ENCODE results near the gene HMOX2. TPM values are rescaled to one million over a fixed set of nuclear protein-coding genes. Genes with fewer than 3 reads are reported as not detected.

Gene HMOX2
- total RNA-seq, 4 donors from 2014 or later: 21.7 to 30.0 (median 28.4) TPM

DNA sequence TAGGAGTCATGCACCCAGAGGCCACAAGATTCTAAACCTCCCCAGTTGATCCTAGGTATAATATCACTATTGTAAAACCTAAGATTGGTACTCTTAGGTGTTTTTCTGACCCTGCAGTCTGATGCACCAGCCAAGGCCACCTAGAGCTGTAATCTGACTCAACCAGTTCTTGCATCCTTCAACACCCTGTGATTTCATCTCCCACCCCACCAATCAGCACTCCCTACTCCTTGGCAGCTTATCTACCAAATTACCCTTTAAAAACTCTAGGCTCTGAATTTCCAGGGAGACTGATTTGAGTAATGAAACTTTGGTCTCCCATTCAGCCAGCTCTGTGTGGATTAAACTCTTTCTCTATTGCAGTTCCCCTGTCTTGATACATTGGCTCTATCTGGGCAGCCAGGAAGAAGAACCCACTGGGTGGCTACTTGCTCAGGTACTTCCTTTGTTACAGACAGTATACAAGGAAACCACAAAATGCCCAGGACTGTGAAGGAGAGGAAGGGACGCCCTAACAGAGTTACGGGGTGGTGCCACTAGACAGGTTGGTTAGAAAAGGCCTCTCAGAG, 63.6 kb downstream of the HMOX2 start:
- Histone ChIP-seq H3K9me3 (no peaks in the 10 kb centered on the region), H3K4me1 (peaks cover 20 to 27% of the 10 kb centered on the region in 2 donors), H3K27me3 (no peaks in the 10 kb centered on the region), H3K4me3 (no peak overlapping the region), H3K27ac (no peak overlapping the region), H3K36me3 (no peaks in the 10 kb centered on the region)
- TF ChIP-seq POLR2A (IDR thresholded peaks at IDR 0.05): no peak
- TF ChIP-seq, protein P1, sequence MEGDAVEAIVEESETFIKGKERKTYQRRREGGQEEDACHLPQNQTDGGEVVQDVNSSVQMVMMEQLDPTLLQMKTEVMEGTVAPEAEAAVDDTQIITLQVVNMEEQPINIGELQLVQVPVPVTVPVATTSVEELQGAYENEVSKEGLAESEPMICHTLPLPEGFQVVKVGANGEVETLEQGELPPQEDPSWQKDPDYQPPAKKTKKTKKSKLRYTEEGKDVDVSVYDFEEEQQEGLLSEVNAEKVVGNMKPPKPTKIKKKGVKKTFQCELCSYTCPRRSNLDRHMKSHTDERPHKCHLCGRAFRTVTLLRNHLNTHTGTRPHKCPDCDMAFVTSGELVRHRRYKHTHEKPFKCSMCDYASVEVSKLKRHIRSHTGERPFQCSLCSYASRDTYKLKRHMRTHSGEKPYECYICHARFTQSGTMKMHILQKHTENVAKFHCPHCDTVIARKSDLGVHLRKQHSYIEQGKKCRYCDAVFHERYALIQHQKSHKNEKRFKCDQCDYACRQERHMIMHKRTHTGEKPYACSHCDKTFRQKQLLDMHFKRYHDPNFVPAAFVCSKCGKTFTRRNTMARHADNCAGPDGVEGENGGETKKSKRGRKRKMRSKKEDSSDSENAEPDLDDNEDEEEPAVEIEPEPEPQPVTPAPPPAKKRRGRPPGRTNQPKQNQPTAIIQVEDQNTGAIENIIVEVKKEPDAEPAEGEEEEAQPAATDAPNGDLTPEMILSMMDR (IDR thresholded peaks at IDR 0.05 in 4 of 5, conservative IDR thresholded peaks at IDR 0.05 in 1 of 5): no peak
- in situ Hi-C loops (cut with MboI; ENCODE audit: low sequenced_read_pairs in 4 of 4): loop anchor here in 1 of 4 donors (5.0 kb wide), 1 partner anchor 32 kb away; no protein-coding TSS in a partner anchor
- intact Hi-C loops (cut with DNase I; ENCODE audit: low total_unique reads): loop anchor here (2.0 kb wide), 2 partner anchors 85 to 227 kb away; partner anchors contain the start of genes MGRN1 and ZNF500
- no peak for DNase-seq
- ATAC-seq: no peak

DNA sequence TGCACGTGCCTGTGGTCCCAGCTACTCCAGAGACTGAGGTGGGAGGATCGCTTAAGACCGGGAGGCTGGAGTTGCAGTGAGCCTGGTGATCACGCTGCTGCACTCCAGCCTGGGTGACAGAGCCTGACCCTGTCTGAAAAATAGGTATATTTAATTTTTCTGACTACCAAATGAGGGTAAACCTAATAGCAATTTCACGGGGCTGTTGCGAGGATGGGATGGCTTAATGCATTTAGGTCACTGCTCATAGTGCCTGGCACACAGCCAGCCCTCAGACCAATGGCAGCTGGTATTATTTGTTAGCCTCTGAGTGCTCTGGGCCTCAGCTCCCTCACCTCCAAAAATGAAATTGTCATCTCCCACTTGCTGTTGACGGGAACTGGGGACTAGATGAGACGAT, 68.3 kb downstream of the HMOX2 start:
- ATAC-seq: no peak
- H3K4me1 ChIP-seq: no peaks in the 10 kb centered on the region
- H3K27ac ChIP-seq: no peak overlapping the region
- TF ChIP-seq POLR2A (IDR thresholded peaks at IDR 0.05): no peak
- TF ChIP-seq, protein P1 (IDR thresholded peaks at IDR 0.05 in 4 of 5, conservative IDR thresholded peaks at IDR 0.05 in 1 of 5): no peak
- no peaks in the 10 kb centered on the region for H3K9me3 ChIP-seq
- in situ Hi-C loops (cut with MboI; ENCODE audit: low sequenced_read_pairs in 4 of 4) (loop anchor here in 1 of 4 donors (5.0 kb wide), 1 partner anchor 37 kb away; no protein-coding TSS in a partner anchor), intact Hi-C loops (cut with DNase I; ENCODE audit: low total_unique reads) (no loop called here)
- no peak overlapping the region for H3K4me3 ChIP-seq
- no peaks in the 10 kb centered on the region for H3K36me3 ChIP-seq
- DNase-seq: no peak
- no peaks in the 10 kb centered on the region for H3K27me3 ChIP-seq

DNA sequence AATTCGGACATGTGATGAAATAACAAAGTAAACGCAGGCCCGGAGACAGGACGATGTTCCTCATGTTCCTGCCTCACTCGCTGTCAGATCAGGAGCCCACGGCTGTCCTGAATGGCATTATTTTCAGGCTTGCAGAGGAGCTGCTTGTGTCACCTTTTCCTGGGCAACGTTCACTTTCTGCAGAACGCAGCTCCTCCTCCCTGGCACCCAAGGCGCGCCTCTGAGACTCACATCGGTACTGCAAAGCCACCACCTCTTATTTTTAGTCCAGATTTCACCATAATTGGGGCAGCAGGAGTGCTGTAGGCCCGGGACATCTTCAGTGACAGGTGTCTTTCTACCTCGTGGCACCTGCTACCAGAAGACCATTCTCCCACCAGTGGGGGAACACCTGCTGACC, 71.9 kb downstream of the HMOX2 start:
- Histone ChIP-seq H3K4me3 (no peak overlapping the region), H3K27ac (no peak overlapping the region), H3K4me1 (no peaks in the 10 kb centered on the region), H3K27me3 (no peaks in the 10 kb centered on the region), H3K9me3 (no peaks in the 10 kb centered on the region), H3K36me3 (no peaks in the 10 kb centered on the region)
- in situ Hi-C loops (cut with MboI; ENCODE audit: low sequenced_read_pairs in 4 of 4): no loop called here
- intact Hi-C loops (cut with DNase I; ENCODE audit: low total_unique reads): loop anchor here (1.0 kb wide), 1 partner anchor 42 kb away; no protein-coding TSS in a partner anchor
- DNase-seq: no peak
- ATAC-seq: no peak
- TF ChIP-seq POLR2A (IDR thresholded peaks at IDR 0.05): no peak
- TF ChIP-seq, protein P1 (IDR thresholded peaks at IDR 0.05 in 4 of 5, conservative IDR thresholded peaks at IDR 0.05 in 1 of 5): no peak

DNA sequence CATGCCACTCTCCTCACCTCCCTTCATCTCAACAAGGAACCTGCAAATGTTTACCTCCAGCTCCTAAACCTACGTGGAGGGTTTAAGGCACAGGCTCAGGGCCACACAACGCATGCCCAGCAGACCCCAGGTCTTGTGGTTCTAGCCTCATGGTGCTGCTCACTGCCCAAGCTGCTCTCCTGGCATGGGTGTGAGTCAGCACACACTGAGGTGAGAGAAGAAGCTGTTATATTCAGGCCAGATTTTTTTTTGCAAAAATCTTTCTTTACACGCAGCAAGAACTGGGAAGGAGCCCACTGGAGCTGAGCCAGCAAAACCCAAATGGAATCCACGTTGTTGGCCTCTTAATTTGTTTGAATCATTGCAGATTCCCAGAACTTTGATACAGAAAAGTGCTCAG, 74.4 kb downstream of the HMOX2 start:
- Histone ChIP-seq H3K36me3 (no peaks in the 10 kb centered on the region), H3K27me3 (no peaks in the 10 kb centered on the region), H3K27ac (no peak overlapping the region), H3K9me3 (no peaks in the 10 kb centered on the region), H3K4me3 (no peak overlapping the region), H3K4me1 (no peaks in the 10 kb centered on the region)
- in situ Hi-C loops (cut with MboI; ENCODE audit: low sequenced_read_pairs in 4 of 4) (no loop called here), intact Hi-C loops (cut with DNase I; ENCODE audit: low total_unique reads) (no loop called here)
- DNase-seq: no peak
- no peak for ATAC-seq
- no peak for TF ChIP-seq POLR2A (IDR thresholded peaks at IDR 0.05)
- TF ChIP-seq, protein P1 (IDR thresholded peaks at IDR 0.05 in 4 of 5, conservative IDR thresholded peaks at IDR 0.05 in 1 of 5): no peak

DNA sequence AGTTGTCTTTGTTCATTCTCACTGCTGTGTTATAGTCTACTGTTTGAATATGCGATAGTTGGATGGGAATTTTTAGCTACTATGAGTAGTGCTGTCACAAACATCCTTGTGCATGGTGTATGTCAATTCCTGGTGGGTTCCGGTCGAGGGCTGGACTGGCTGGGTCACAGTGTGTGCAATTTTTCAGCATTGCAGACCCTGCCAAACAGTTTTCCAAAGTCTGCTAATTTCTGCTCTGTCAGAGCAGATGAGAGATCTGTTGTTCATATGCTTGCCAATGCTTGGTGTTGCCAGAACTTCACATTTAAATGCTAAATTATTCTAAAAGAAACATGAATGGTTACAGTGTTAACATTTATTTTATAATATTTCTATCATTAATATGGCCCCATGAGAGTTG, 76.3 kb downstream of the HMOX2 start:
- no peaks in the 10 kb centered on the region for H3K4me1 ChIP-seq
- H3K4me3 ChIP-seq: no peak overlapping the region
- intact Hi-C loops (cut with DNase I; ENCODE audit: low total_unique reads): no loop called here
- no peak overlapping the region for H3K27ac ChIP-seq
- ATAC-seq (no peak), DNase-seq (no peak)
- H3K36me3 ChIP-seq: no peaks in the 10 kb centered on the region
- no peaks in the 10 kb centered on the region for H3K9me3 ChIP-seq
- in situ Hi-C loops (cut with MboI; ENCODE audit: low sequenced_read_pairs in 4 of 4): no loop called here
- no peak for TF ChIP-seq POLR2A (IDR thresholded peaks at IDR 0.05)
- TF ChIP-seq, protein P1 (IDR thresholded peaks at IDR 0.05 in 4 of 5, conservative IDR thresholded peaks at IDR 0.05 in 1 of 5): no peak
- H3K27me3 ChIP-seq: no peaks in the 10 kb centered on the region
